Activated CD4-positive, alpha-beta T cell treated with anti-CD3 and anti-CD28 coated beads for 1 hour (primary cell): ENCODE data around the gene LRRC25.
A peak's percentile ranks its signal among the peaks of the same experiment; 100 is the strongest.

Source experiments
- DNase-seq: peaks from one replicate; pipeline ENCODE4 v3.0.0-alpha.2; 2020

Gene LRRC25

GRCh38 chr19:18435842-18436670, 38.6 kb upstream of the LRRC25 start:
- no peak for DNase-seq

GRCh38 chr19:18435178-18435841, 37.9 kb upstream of the LRRC25 start:
- no peak for DNase-seq

GRCh38 chr19:18434411-18435175, 37.2 kb upstream of the LRRC25 start:
- no peak for DNase-seq

- DNase-seq: no peak
Measured at GRCh38 chr19:18433735-18434398, 36.4 kb upstream of the LRRC25 start.

- DNase-seq: peak; percentile 40
Measured at GRCh38 chr19:18433015-18433691, 35.7 kb upstream of the LRRC25 start.

- no peak for DNase-seq
Measured at GRCh38 chr19:18432275-18433014, 35.0 kb upstream of the LRRC25 start.

GRCh38 chr19:18431351-18432197, 34.2 kb upstream of the LRRC25 start:
- no peak for DNase-seq

GRCh38 chr19:18430417-18431144, 33.2 kb upstream of the LRRC25 start:
- DNase-seq: no peak

- no peak for DNase-seq
Measured at GRCh38 chr19:18429717-18430416, 32.4 kb upstream of the LRRC25 start.

- peak; percentile 70 for DNase-seq
Measured at GRCh38 chr19:18428787-18429674, 31.6 kb upstream of the LRRC25 start.

- DNase-seq: no peak
Measured at GRCh38 chr19:18428173-18428786, 30.9 kb upstream of the LRRC25 start.

- DNase-seq: no peak
Measured at GRCh38 chr19:18427743-18428113, 30.3 kb upstream of the LRRC25 start.

- DNase-seq: no peak
Measured at GRCh38 chr19:18427080-18427742, 29.8 kb upstream of the LRRC25 start.

GRCh38 chr19:18426416-18426767, 29.0 kb upstream of the LRRC25 start:
- DNase-seq: no peak

GRCh38 chr19:18425515-18426415, 28.3 kb upstream of the LRRC25 start:
- no peak for DNase-seq

GRCh38 chr19:18424890-18425514, 27.6 kb upstream of the LRRC25 start:
- DNase-seq: no peak
